Cardiac muscle cell (in vitro differentiated cells and primary cell): ENCODE results near the gene ARHGAP4. TPM values are rescaled to one million over a fixed set of nuclear protein-coding genes. Genes with fewer than 3 reads are reported as not detected.
A peak's percentile ranks its signal among the peaks of the same experiment; 100 is the strongest.

ENCODE experiments used
- DNase-seq, 2 donors: peaks; one replicate each; pipeline versions ENCODE4 v3.0.0 to v3.0.0-alpha.2; 2010 to 2017; ENCODE audit warnings: low read depth in 1 of 2, low spot score in 1 of 2
- H3K27ac ChIP-seq: fragments of 200-600 bp; sonication (generic); 2 replicates; pipeline ENCODE4 v1.5.1; 2016
- H3K27me3 ChIP-seq: fragments of 200-600 bp; sonication (generic); 2 replicates; pipeline ENCODE4 v1.6.0; 2016; ENCODE audit warnings: control low read depth
- H3K36me3 ChIP-seq: fragments of 200-600 bp; sonication (generic); 2 replicates; pipeline ENCODE4 v1.5.1; 2016; ENCODE audit warnings: control low read depth
- H3K4me1 ChIP-seq: fragments of 200-600 bp; sonication (generic); 2 replicates; pipeline ENCODE4 v1.8.1; 2017; ENCODE audit warnings: low read depth, mild to moderate bottlenecking, mixed run types
- H3K4me3 ChIP-seq: fragments of 200-600 bp; sonication (generic); 2 replicates; pipeline ENCODE4 v1.5.1; 2016; ENCODE audit warnings: mild to moderate bottlenecking
- H3K9me3 ChIP-seq: fragments of 200-600 bp; sonication (generic); 2 replicates; pipeline ENCODE4 v1.5.1; 2017; ENCODE audit warnings: low read depth, mild to moderate bottlenecking, control low read depth
- CTCF ChIP-seq: IDR thresholded peaks from 2 replicates; pipeline ENCODE4 v1.5.1; 2012; ENCODE audit warnings: low read depth, mild to moderate bottlenecking, low read length
- polyA plus RNA-seq: library from polyadenylated mRNA; unstranded; fragments of >200 nt; fragmentation: Nextera tagmentation; extraction: Ambion mirVana; gene quantifications from 2 replicates; pipeline ENCODE4 v1.2.1, GENCODE V29; 2016
- total RNA-seq: library from RNA; depleted of rRNA; stranded (reverse); fragments of >200 nt; gene quantifications from 2 replicates; pipeline ENCODE4 v1.2.3, GENCODE V29; 2016

Gene ARHGAP4
- total and polyA plus RNA-seq, 2 experiments from 2014 or later: 16.5 to 47.4 TPM

GRCh38 chrX:153902385-153902784, 23.7 kb downstream of the ARHGAP4 start:
- no peaks in the 10 kb centered on the region for H3K4me1 ChIP-seq
- no peak for TF ChIP-seq CTCF
- no peak for DNase-seq
- no peak overlapping the region for H3K27ac ChIP-seq
- H3K36me3 ChIP-seq: no peaks in the 10 kb centered on the region
- no peaks in the 10 kb centered on the region for H3K9me3 ChIP-seq
- H3K27me3 ChIP-seq: no peaks in the 10 kb centered on the region
- H3K4me3 ChIP-seq: no peak overlapping the region

GRCh38 chrX:153901753-153902140, 24.3 kb downstream of the ARHGAP4 start:
- Histone ChIP-seq H3K36me3 (no peaks in the 10 kb centered on the region), H3K4me3 (no peak overlapping the region), H3K4me1 (no peaks in the 10 kb centered on the region), H3K27ac (no peak overlapping the region), H3K9me3 (no peaks in the 10 kb centered on the region), H3K27me3 (no peaks in the 10 kb centered on the region)
- no peak for TF ChIP-seq CTCF
- no peak for DNase-seq

- Histone ChIP-seq H3K4me1 (no peaks in the 10 kb centered on the region), H3K27me3 (no peaks in the 10 kb centered on the region), H3K27ac (no peak overlapping the region), H3K36me3 (no peaks in the 10 kb centered on the region), H3K4me3 (no peak overlapping the region), H3K9me3 (no peaks in the 10 kb centered on the region)
- peak; percentile 46 to 91 for DNase-seq
- no peak for TF ChIP-seq CTCF
Observed at GRCh38 chrX:153900831-153901752, 25.0 kb downstream of the ARHGAP4 start.

GRCh38 chrX:153897899-153898298, 28.2 kb downstream of the ARHGAP4 start:
- Histone ChIP-seq H3K4me3 (no peak overlapping the region), H3K36me3 (no peaks in the 10 kb centered on the region), H3K4me1 (no peaks in the 10 kb centered on the region), H3K27ac (no peak overlapping the region), H3K27me3 (no peaks in the 10 kb centered on the region), H3K9me3 (no peaks in the 10 kb centered on the region)
- TF ChIP-seq CTCF: no peak
- DNase-seq: no peak

GRCh38 chrX:153889123-153889522, 36.9 kb downstream of the ARHGAP4 start:
- H3K4me1 ChIP-seq: no peaks in the 10 kb centered on the region
- H3K36me3 ChIP-seq: no peaks in the 10 kb centered on the region
- H3K27ac ChIP-seq: no peak overlapping the region
- no peak for DNase-seq
- no peak for TF ChIP-seq CTCF
- no peaks in the 10 kb centered on the region for H3K9me3 ChIP-seq
- H3K4me3 ChIP-seq: no peak overlapping the region
- H3K27me3 ChIP-seq: peaks cover 30% of the 10 kb centered on the region
